GM10248 (cell line): ENCODE measurements around the gene IFT122.

Source experiments
- CTCF ChIA-PET: fragments of 300-600 bp; sonication (Branson Sonifier 250); formaldehyde crosslinking; extraction: SDS; loops from one replicate; lab custom pipeline; 2021; ENCODE audit warnings: antibody characterized with exemption; lab: Yijun Ruan, JAX
- POLR2A ChIA-PET: fragments of 350-650 bp; sonication (Branson Sonifier 250); formaldehyde crosslinking; extraction: SDS; loops from one replicate; lab custom pipeline; 2020; ENCODE audit warnings: antibody characterized with exemption; lab: Yijun Ruan, JAX
- DNase-seq: peaks from one replicate; pipeline ENCODE4 v3.0.0; 2012; ENCODE audit errors: extremely low spot score
- TF ChIP-seq, protein P1 (sequence below): IDR thresholded peaks from 2 replicates; pipeline ENCODE4 v1.5.1; 2012; ENCODE audit warnings: mild to moderate bottlenecking, low read depth; ENCODE audit errors: extremely low read depth, missing control alignments, control extremely low read depth

IFT122 gene

GRCh38 chr3:129433565-129433964, 6.5 kb upstream of the IFT122 start:
- ChIA-PET CTCF (interaction anchor here (0.9 to 1.7 kb wide), 6 partner anchors 28 to 117 kb away, joined by 3 to 5 read pairs (median 4); a partner anchor contains a TSS), POLR2A (no interaction called here)
- TF ChIP-seq, protein P1, sequence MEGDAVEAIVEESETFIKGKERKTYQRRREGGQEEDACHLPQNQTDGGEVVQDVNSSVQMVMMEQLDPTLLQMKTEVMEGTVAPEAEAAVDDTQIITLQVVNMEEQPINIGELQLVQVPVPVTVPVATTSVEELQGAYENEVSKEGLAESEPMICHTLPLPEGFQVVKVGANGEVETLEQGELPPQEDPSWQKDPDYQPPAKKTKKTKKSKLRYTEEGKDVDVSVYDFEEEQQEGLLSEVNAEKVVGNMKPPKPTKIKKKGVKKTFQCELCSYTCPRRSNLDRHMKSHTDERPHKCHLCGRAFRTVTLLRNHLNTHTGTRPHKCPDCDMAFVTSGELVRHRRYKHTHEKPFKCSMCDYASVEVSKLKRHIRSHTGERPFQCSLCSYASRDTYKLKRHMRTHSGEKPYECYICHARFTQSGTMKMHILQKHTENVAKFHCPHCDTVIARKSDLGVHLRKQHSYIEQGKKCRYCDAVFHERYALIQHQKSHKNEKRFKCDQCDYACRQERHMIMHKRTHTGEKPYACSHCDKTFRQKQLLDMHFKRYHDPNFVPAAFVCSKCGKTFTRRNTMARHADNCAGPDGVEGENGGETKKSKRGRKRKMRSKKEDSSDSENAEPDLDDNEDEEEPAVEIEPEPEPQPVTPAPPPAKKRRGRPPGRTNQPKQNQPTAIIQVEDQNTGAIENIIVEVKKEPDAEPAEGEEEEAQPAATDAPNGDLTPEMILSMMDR = no peak
- no peak for DNase-seq

DNA sequence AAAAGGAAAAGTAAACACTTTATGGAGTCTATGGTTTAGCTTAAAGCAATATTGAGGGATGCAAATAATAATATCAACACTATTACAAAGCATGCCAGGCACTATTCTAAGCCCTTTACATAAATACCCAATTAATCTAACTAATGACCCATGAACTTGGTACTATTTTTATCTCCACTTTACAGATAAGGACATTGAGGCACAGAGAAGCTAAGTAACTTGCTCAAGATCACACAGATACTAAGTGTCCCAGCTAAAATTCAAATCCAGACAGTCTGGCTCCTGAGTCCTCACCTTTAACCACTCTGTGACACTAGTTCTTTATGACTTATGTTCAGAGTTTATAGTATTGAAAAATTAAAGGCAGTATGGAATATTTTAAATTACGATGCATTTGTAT, 5.9 kb upstream of the IFT122 start:
- POLR2A ChIA-PET = no interaction called here
- no peak for DNase-seq
- TF ChIP-seq, protein P1 = no peak
- CTCF ChIA-PET = interaction anchor here (0.9 to 1.7 kb wide), 7 partner anchors 14 to 118 kb away, joined by 3 to 6 read pairs (median 4); a partner anchor contains a TSS

GRCh38 chr3:129435367-129435766, 4.7 kb upstream of the IFT122 start:
- TF ChIP-seq, protein P1 = peak; percentile 42
- no peak for DNase-seq
- ChIA-PET POLR2A (interaction anchor here (0.6 kb wide), 1 partner anchor 40 kb away, joined by 4 read pairs; no protein-coding TSS in a partner anchor), CTCF (interaction anchor here (1.0 to 2.4 kb wide), 5 partner anchors 8 to 52 kb away, joined by 3 to 11 read pairs (median 4); no protein-coding TSS in a partner anchor)

- CTCF ChIA-PET = interaction anchor here (1.2 to 4.6 kb wide), 6 partner anchors 11 to 56 kb away, joined by 4 to 17 read pairs (median 5); partner anchors contain the start of gene EFCAB12
- TF ChIP-seq, protein P1 = no peak
- peak; percentile 37 for DNase-seq
- POLR2A ChIA-PET = interaction anchor here (0.5 to 1.3 kb wide), 6 partner anchors 10 to 386 kb away, joined by 3 to 10 read pairs (median 5); partner anchors contain the start of gene RAB43
These were observed 703 bp upstream of the IFT122 start for GRCh38 chr3:129439226-129439816.

GRCh38 chr3:129440618-129441190, 680 bp downstream of the IFT122 start:
- TF ChIP-seq, protein P1 = no peak
- ChIA-PET CTCF (interaction anchor here (1.2 to 4.6 kb wide), 5 partner anchors 40 to 124 kb away, joined by 3 to 17 read pairs (median 6); no protein-coding TSS in a partner anchor), POLR2A (interaction anchor here (1.0 to 1.3 kb wide), 4 partner anchors 11 to 125 kb away, joined by 3 to 10 read pairs (median 5); a partner anchor contains a TSS)
- DNase-seq = no peak

DNA sequence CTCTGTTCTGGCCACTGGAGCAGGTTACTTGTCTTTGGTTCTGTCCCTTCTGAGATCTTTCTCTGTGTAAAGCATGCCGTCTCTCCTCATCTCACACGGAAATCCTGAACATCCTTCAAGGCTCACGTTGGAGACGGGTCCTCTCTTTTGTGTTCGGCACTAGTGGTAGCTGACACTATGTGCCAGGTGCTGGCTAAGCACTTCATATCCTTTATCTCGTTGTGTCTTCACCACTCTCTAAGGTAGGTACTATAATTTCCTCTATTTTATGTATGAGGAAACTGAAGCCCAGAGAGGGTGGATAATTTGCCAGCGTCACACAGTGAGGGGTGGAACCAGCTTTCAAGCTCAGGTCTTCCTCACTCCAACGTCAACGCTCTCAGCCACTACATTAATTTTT, 1.2 kb downstream of the IFT122 start:
- CTCF ChIA-PET = interaction anchor here (1.2 to 4.6 kb wide), 4 partner anchors 41 to 124 kb away, joined by 3 to 17 read pairs (median 8); no protein-coding TSS in a partner anchor
- POLR2A ChIA-PET = interaction anchor here (0.6 kb wide), 1 partner anchor 125 kb away, joined by 3 read pairs; a partner anchor contains a TSS
- TF ChIP-seq, protein P1 = no peak
- no peak for DNase-seq
